Measurements from ENCODE around the gene TNS3. TPM values are rescaled to one million over a fixed set of nuclear protein-coding genes. Genes with fewer than 3 reads are reported as not detected.

TNS3 gene
- total RNA-seq, 2 donors from 2014 or later: 0.37 to 0.71 TPM

GRCh38 chr7:47512481-47513176 is 69.3 kb downstream of the TNS3 start:
- Mint-ChIP-seq H3K36me3 (ENCODE audit: low read depth) (no peaks in the 10 kb centered on the region), H3K4me1 (no peaks in the 10 kb centered on the region)

DNA sequence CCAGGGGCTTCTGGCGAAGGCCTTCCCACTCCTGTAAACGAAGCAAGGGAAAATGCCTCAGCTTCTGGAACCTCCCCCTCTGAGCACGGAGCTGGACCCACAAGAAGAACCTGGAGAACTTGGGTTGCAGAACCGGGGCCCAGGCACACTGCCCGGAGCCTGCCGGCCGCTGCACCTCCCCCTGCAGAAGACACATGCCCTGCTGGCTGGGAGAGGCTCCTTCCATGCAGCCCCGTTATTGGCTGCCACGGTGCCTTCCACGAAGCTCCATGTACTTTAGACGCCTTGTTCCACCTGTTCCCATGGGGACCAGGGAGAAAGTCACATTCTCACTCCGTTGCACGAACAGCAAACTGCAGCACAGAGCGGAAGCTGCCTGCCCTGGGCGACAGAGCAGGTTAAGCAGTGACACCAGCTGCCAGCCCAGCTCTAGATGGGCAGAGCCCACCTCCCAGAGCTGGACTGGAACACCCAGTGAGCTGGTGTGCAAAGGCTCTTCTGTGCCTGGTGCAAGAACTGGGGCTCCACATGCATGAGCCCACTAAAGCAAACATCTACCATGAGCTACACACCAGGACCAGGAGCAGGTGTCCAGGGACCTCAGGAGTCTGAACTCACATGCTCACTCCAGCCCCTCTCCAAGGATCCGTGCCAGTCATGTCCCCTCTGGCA is 70.1 kb downstream of the TNS3 start:
- H3K27ac Mint-ChIP-seq: no peak overlapping the region
- no peaks in the 10 kb centered on the region for H3K4me1 Mint-ChIP-seq
- H3K27me3 Mint-ChIP-seq: no peaks in the 10 kb centered on the region
- H3K36me3 Mint-ChIP-seq (ENCODE audit: low read depth): no peaks in the 10 kb centered on the region
- no peak for ATAC-seq (replicated peaks)
- no peak overlapping the region for H3K4me3 Mint-ChIP-seq
- no peaks in the 10 kb centered on the region for H3K9me3 Mint-ChIP-seq

More at GRCh38 chr7:47512481-47513176, 69.3 kb downstream of the TNS3 start:
- no peaks in the 10 kb centered on the region for H3K9me3 Mint-ChIP-seq
- H3K27me3 Mint-ChIP-seq: no peaks in the 10 kb centered on the region
- no peak for ATAC-seq (replicated peaks)
- H3K27ac Mint-ChIP-seq: no peak overlapping the region
- no peak overlapping the region for H3K4me3 Mint-ChIP-seq

GRCh38 chr7:47510786-47511185 is 71.1 kb downstream of the TNS3 start:
- Mint-ChIP-seq H3K27ac (no peak overlapping the region), H3K27me3 (no peaks in the 10 kb centered on the region), H3K36me3 (ENCODE audit: low read depth) (no peaks in the 10 kb centered on the region), H3K9me3 (no peaks in the 10 kb centered on the region), H3K4me1 (no peaks in the 10 kb centered on the region), H3K4me3 (no peak overlapping the region)
- no peak for ATAC-seq (replicated peaks)

DNA sequence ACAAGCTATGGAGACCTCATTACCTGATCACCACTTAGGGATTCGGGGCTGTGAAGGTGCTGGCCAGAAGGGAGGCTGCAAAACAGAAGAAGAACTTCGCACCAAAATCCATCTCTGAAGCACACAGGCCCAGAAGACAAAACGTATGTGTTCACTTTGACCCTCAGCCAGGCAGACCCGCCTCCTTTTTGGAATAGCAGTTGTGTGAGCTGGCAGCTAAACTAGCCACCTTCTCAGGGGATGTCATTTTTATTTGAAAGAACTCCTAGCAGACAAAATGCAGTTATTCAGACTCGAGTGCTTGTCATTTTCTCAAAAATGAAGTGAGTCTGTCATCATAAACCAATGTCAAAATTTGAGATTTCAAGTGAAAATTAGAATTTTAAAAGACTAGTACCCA is 71.7 kb downstream of the TNS3 start:
- no peaks in the 10 kb centered on the region for H3K9me3 Mint-ChIP-seq
- no peaks in the 10 kb centered on the region for H3K4me1 Mint-ChIP-seq
- no peak overlapping the region for H3K4me3 Mint-ChIP-seq
- ATAC-seq (replicated peaks): no peak
- H3K36me3 Mint-ChIP-seq (ENCODE audit: low read depth): no peaks in the 10 kb centered on the region
- H3K27me3 Mint-ChIP-seq: peaks cover 3% of the 10 kb centered on the region
- H3K27ac Mint-ChIP-seq: no peak overlapping the region

DNA sequence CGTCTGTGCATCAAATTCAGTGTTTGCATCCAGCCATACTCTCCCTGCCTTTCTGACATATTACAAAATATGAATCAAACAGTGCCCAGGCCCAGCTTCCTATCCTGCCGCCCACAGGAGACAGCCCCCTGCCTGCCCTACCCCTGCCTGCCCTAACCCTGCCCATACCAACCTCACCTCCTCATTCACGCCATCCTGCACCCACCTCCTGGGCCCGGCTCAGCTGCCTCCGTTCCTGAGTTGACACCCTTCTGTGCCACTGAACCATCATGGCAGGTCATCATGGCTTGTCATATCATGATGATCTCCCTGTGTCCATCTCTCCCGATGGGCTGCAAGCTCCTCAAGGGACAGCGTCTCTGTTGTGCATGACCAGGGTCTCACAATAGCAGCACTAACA is 72.3 kb downstream of the TNS3 start:
- no peaks in the 10 kb centered on the region for H3K9me3 Mint-ChIP-seq
- H3K4me1 Mint-ChIP-seq: no peaks in the 10 kb centered on the region
- no peaks in the 10 kb centered on the region for H3K36me3 Mint-ChIP-seq (ENCODE audit: low read depth)
- H3K27me3 Mint-ChIP-seq: peaks cover 3% of the 10 kb centered on the region
- no peak overlapping the region for H3K27ac Mint-ChIP-seq
- ATAC-seq (replicated peaks): no peak
- no peak overlapping the region for H3K4me3 Mint-ChIP-seq

DNA sequence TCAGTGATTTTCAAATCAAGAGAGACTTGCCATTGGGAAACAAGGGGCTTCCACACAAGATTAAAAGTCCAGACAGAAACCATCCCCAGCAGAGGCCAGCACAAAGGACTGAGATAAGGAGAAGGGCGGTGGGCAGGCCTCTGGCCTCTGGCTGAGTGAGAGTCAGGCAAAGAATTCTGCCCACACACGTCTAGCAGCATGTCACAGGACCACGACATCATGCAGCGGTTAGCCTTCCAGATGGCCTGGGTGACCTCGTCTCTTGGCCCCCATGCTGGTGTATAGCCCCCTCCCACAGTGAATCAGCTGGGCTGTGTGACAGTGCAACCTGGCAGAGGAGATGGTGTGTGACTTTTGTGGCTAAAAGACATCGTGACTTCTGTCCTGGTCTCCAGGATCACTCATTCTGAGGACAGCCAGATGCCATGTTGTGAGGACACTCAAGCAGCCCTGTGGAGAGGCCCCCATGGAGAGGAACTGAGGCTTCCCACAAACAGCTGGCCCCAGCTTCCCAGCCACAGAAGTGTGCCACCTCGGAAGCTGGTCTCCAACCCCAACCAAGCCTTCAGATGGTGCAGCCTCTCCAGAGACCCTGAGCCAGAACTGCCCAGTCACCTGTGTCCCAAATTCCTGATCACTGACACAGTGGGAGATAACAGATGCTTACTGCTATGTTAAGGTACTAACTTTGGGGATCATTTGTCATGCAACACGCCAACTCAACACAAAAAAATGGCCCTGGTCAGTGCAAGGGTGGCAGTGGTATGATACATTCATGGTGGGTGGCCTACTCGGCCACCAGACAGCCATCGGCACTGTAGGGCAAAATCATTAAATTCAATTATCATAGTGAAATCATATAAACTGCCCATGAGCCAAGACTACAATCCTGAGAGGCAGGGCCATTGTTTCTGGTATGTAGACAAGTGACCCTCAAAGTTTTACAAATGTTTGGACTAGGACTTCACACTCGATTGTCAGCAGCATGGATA is 73.2 kb downstream of the TNS3 start:
- no peak for ATAC-seq (replicated peaks)
- Mint-ChIP-seq H3K27ac (no peak overlapping the region), H3K9me3 (no peaks in the 10 kb centered on the region), H3K4me1 (no peaks in the 10 kb centered on the region), H3K4me3 (no peak overlapping the region), H3K36me3 (ENCODE audit: low read depth) (no peaks in the 10 kb centered on the region), H3K27me3 (peaks cover 3% of the 10 kb centered on the region)

DNA sequence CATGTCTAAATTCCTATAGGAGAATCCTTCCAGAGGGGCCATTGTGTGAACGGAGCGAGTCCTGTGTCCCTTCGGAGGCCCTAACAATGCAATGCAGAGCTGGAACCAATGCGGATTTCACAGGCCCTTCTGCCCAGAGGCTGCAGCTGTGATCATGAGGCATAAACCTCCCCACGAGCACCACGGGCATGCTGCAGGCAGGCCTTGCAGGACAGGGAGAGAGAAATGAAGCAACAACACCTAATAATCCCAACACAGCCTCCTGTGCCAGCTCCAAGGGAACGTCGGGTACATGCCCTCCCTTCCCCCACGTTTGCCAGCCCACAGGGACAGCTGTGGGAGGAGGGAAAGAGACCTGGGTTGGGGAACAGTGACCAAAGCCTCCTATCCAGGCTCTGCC is 74.4 kb downstream of the TNS3 start:
- peaks cover 3% of the 10 kb centered on the region for H3K27me3 Mint-ChIP-seq
- no peak overlapping the region for H3K4me3 Mint-ChIP-seq
- no peaks in the 10 kb centered on the region for H3K4me1 Mint-ChIP-seq
- no peak for ATAC-seq (replicated peaks)
- no peaks in the 10 kb centered on the region for H3K9me3 Mint-ChIP-seq
- H3K36me3 Mint-ChIP-seq (ENCODE audit: low read depth): no peaks in the 10 kb centered on the region
- H3K27ac Mint-ChIP-seq: no peak overlapping the region

- H3K27ac Mint-ChIP-seq: no peak overlapping the region
- ATAC-seq (replicated peaks): no peak
- no peaks in the 10 kb centered on the region for H3K9me3 Mint-ChIP-seq
- no peaks in the 10 kb centered on the region for H3K4me1 Mint-ChIP-seq
- H3K36me3 Mint-ChIP-seq (ENCODE audit: low read depth): no peaks in the 10 kb centered on the region
- H3K4me3 Mint-ChIP-seq: no peak overlapping the region
- peaks cover 3% of the 10 kb centered on the region for H3K27me3 Mint-ChIP-seq
Measured at GRCh38 chr7:47506382-47507339, 75.2 kb downstream of the TNS3 start.

GRCh38 chr7:47505312-47506007 is 76.5 kb downstream of the TNS3 start:
- H3K36me3 Mint-ChIP-seq (ENCODE audit: low read depth): no peaks in the 10 kb centered on the region
- no peaks in the 10 kb centered on the region for H3K4me1 Mint-ChIP-seq
- peaks cover 3% of the 10 kb centered on the region for H3K27me3 Mint-ChIP-seq
- H3K4me3 Mint-ChIP-seq: no peak overlapping the region
- no peaks in the 10 kb centered on the region for H3K9me3 Mint-ChIP-seq
- no peak overlapping the region for H3K27ac Mint-ChIP-seq
- ATAC-seq (replicated peaks): no peak

- H3K9me3 Mint-ChIP-seq: no peaks in the 10 kb centered on the region
- H3K27ac Mint-ChIP-seq: no peak overlapping the region
- no peak for ATAC-seq (replicated peaks)
- H3K4me3 Mint-ChIP-seq: no peak overlapping the region
- H3K4me1 Mint-ChIP-seq: no peaks in the 10 kb centered on the region
- peaks cover 3% of the 10 kb centered on the region for H3K27me3 Mint-ChIP-seq
- no peaks in the 10 kb centered on the region for H3K36me3 Mint-ChIP-seq (ENCODE audit: low read depth)
Measured at GRCh38 chr7:47504551-47505311, 77.2 kb downstream of the TNS3 start.

- H3K27me3 Mint-ChIP-seq: peaks cover 3% of the 10 kb centered on the region
- no peaks in the 10 kb centered on the region for H3K36me3 Mint-ChIP-seq (ENCODE audit: low read depth)
- no peaks in the 10 kb centered on the region for H3K4me1 Mint-ChIP-seq
Measured at GRCh38 chr7:47503281-47503680, 78.6 kb downstream of the TNS3 start.

DNA sequence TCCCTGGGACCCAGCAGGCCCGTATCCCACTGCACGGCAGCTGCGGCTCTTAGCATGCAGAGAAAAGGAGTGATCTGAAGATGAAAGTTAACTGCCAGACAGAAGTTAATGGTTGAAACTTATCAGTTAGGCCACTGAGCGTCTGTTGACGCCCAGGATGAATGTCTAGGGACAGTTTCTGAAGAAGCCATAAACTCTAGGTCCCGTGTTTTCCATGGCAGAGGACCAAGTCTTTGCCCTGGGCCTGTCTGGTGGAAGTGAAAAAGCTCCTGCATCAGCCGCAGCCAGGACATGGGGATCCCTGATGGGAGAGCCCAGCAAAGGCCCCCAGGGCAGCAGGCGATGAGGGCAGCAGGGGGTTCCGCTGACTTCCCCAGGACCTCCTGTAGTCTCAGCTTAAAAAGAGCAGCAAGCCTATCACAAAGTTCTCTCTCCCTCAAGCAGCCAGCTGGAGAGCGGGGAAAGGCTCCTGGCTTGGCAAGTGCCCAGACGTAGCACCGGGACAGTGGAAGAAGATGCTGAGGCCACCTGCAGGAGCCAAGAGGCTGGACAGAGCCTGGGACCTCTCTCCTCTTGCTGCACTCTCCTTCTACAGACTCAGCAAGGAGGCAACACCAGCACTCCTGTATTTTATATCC is 79.6 kb downstream of the TNS3 start:
- Mint-ChIP-seq H3K36me3 (ENCODE audit: low read depth) (no peaks in the 10 kb centered on the region), H3K9me3 (no peaks in the 10 kb centered on the region), H3K27me3 (peaks cover 3% of the 10 kb centered on the region), H3K27ac (no peak overlapping the region), H3K4me1 (peaks cover 5% of the 10 kb centered on the region), H3K4me3 (no peak overlapping the region)
- ATAC-seq (replicated peaks): no peak

More at GRCh38 chr7:47503281-47503680, 78.6 kb downstream of the TNS3 start:
- no peak for ATAC-seq (replicated peaks)
- no peaks in the 10 kb centered on the region for H3K9me3 Mint-ChIP-seq
- H3K4me3 Mint-ChIP-seq: no peak overlapping the region
- H3K27ac Mint-ChIP-seq: no peak overlapping the region

Measured in activated T-helper 17 cell treated with anti-CD3 and anti-CD28 coated beads, Interleukin-2, amount 50 U/mL, for 72 hours (primary cell).